ENCODE results near the gene NMRK1.

Gene NMRK1

DNA sequence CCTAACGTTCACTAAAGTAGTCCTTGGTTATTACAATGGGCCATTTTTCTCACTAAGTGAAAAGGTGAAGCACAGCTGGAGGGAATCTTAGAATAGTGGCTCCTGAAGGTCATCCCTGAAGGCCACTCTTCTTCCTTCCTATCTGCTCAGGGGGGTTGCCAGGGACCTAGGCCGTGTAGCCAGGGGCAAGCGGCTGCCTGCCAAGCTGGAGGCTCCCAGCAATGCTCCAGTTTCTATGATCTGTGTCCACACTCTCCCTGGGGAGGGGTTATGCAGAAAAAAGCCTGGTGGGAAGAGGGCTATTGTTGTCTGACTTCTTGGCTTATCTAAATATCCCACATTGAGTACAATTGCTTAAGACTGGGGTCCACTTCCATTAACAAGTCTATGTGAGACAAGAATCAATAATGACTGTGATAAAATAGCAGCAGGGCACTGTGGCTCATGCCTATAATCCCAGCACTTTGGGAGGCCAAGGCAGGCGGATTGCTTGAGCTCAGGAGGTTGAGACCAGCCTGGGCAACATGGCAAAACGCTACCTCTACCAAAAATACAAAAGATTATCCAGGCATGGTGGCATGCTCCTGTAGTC, 3.8 kb downstream of the NMRK1 start:
- H3K4me3 ChIP-seq (replicated peaks; ENCODE audit: low read depth, low read length), result no peak overlapping the region
- no peak for DNase-seq (ENCODE audit: extremely low read depth, low read depth)
- TF ChIP-seq, protein P1, sequence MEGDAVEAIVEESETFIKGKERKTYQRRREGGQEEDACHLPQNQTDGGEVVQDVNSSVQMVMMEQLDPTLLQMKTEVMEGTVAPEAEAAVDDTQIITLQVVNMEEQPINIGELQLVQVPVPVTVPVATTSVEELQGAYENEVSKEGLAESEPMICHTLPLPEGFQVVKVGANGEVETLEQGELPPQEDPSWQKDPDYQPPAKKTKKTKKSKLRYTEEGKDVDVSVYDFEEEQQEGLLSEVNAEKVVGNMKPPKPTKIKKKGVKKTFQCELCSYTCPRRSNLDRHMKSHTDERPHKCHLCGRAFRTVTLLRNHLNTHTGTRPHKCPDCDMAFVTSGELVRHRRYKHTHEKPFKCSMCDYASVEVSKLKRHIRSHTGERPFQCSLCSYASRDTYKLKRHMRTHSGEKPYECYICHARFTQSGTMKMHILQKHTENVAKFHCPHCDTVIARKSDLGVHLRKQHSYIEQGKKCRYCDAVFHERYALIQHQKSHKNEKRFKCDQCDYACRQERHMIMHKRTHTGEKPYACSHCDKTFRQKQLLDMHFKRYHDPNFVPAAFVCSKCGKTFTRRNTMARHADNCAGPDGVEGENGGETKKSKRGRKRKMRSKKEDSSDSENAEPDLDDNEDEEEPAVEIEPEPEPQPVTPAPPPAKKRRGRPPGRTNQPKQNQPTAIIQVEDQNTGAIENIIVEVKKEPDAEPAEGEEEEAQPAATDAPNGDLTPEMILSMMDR (IDR thresholded peaks at IDR 0.05; ENCODE audit: low read depth, low read length, missing control alignments), result no peak

DNA sequence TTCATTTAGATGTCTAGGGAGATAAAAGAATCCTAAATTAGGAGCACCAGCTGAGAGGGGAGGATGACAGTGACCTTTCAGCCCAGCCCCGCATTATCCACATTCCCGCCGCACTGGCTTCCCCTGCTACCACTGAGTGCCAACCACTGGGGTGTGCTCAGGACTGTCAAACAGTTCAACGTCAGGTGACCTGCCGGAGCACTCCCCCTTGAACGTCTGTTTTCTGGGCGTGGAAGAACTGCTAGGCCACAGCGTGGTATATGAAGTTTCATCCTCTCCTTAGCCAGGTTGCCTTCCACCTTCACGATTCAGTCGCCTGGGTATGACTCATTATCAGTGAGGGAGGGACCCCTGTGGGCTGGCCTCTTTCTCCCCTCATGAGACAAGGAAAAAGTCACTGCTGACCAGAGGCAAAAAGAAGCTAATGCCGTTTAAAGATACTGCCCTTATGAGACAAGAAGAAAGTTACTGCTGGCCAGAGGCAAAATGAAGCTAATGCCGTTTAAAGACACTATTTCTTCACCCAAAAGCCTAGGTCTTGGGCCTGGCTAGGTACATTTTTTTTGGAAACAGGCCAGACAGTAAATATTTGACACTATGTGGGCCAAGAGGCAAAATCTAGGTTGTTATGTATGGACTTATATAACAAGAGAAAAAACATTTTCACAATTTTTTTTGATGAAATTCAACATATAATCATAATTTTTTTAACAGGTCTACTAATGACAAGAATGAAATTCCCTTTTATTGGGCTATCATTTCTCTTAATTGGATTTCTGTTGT, 4.6 kb downstream of the NMRK1 start:
- H3K4me3 ChIP-seq (replicated peaks; ENCODE audit: low read depth, low read length), result no peak overlapping the region
- DNase-seq (ENCODE audit: extremely low read depth, low read depth), result no peak
- TF ChIP-seq, protein P1 (IDR thresholded peaks at IDR 0.05; ENCODE audit: low read depth, low read length, missing control alignments), result no peak

DNA sequence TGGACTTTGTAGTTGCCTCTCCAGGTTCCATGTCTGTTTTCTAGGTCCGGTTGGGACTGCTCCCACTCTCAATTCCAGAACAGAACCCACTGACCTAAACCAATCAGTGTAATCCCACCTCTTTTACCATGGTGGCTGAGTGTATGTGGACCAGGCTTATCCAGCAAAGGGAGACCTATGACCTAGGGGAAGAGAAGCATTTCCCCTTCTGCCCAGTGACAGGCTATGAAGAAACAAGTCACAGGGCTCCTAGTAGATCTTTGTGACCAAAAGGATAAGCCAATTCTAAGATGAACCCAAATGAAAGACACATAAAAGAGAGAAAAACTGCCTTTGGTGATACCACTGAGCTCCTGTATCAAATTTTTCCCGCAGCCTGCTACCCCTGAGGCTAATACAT, 6.3 kb downstream of the NMRK1 start:
- TF ChIP-seq, protein P1 (IDR thresholded peaks at IDR 0.05; ENCODE audit: low read depth, low read length, missing control alignments), result no peak
- no peak overlapping the region for H3K4me3 ChIP-seq (replicated peaks; ENCODE audit: low read depth, low read length)

DNA sequence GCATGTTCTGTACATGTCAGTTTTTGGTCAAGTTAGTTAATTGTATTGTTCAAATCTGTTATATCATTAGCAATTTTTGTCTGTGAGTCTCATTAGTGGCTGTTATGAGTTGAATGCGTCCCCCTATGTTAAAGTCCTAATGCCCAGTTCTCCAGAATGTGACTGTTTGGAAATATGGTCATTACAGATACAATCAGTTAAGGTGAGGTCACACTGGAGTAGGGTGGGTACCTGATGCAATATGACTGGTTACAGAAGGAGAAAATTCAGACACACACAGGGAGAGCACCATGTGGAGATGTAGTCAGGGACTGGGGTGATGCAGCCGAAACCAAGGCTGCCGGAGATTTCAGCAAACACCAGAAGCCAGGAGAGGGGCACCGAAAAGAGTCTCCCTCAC, 15.1 kb downstream of the NMRK1 start:
- TF ChIP-seq, protein P1 (IDR thresholded peaks at IDR 0.05; ENCODE audit: low read depth, low read length, missing control alignments), result no peak
- no peak for DNase-seq (ENCODE audit: extremely low read depth, low read depth)
- H3K4me3 ChIP-seq (replicated peaks; ENCODE audit: low read depth, low read length), result no peak overlapping the region

More for the DNA sequence above, 6.3 kb downstream of the NMRK1 start:
- DNase-seq (ENCODE audit: extremely low read depth, low read depth), result no peak

DNA sequence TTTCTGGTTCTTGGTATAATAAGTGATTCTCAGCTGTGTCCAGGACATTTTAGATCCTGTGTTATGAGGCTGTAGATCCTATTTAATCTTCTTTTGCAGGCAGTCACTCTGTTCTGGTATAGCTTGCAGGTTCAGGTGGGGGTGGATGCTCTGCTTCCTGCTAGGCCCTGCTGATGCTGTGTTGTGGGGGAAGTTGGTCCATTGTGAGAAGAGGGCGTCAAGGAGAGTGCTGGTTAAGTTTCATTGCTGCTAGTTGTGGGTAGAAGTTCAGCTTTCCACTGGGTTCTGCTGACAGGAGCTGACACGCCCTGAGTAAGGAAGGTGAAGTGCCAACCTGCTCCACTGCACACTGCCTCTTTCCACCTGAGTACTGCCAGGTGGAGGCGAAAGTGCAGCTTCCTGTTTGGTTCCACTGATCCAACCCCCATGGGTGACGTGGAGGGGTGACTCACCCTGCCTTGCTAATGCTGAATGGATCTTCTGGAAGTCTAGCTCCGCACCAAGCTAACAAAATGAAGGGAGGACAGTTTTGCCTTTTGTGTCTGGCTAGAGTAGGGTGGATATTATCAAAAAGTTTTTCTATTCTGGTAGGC, 16.3 kb downstream of the NMRK1 start:
- no peak overlapping the region for H3K4me3 ChIP-seq (replicated peaks; ENCODE audit: low read depth, low read length)
- no peak for DNase-seq (ENCODE audit: extremely low read depth, low read depth)
- TF ChIP-seq, protein P1 (IDR thresholded peaks at IDR 0.05; ENCODE audit: low read depth, low read length, missing control alignments), result no peak

DNA sequence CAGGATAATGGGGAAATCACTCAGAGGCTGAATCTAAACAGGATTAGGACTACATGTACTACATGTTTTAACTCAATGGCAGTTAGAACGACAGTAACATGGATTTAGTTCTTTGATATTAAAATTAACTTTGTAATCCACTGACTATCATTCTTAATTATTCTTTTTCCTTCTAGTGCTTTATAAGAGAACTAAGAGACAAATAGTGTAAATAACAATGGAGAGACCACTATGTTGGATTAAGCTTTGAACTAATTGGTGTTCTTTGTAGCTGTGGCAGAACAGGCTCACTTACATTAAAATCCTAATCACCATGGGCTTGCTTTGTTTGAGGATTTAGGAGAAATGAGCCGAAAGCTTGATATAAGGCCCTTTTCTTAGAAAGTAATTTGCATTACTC, 18.8 kb downstream of the NMRK1 start:
- TF ChIP-seq, protein P1 (IDR thresholded peaks at IDR 0.05; ENCODE audit: low read depth, low read length, missing control alignments), result no peak
- no peak overlapping the region for H3K4me3 ChIP-seq (replicated peaks; ENCODE audit: low read depth, low read length)
- DNase-seq (ENCODE audit: extremely low read depth, low read depth), result no peak

Data from HFF-Myc (cell line).